MM.1S (cell line): ENCODE data around the gene DCXR.

Experiments
- DNase-seq: peaks from one replicate; pipeline ENCODE4 v3.0.0-alpha.2; 2015
- H2AFZ ChIP-seq: fragments of 300-600 bp; sonication (generic); 2 replicates; pipeline ENCODE4 v1.6.0; 2016; ENCODE audit warnings: antibody characterized with exemption, low read length
- H3F3A ChIP-seq: fragments of 300-600 bp; sonication (generic); 2 replicates; pipeline ENCODE4 v1.6.1; 2016; ENCODE audit warnings: mild to moderate bottlenecking, antibody characterized with exemption, low read length, moderate library complexity, mixed read lengths; ENCODE audit not compliant: insufficient read depth
- H3K27ac ChIP-seq: fragments of 300-600 bp; sonication (generic); 2 replicates; pipeline ENCODE4 v1.5.1; 2016; ENCODE audit warnings: mild to moderate bottlenecking, low read length
- H3K27me3 ChIP-seq: fragments of 300-600 bp; sonication (generic); replicated peaks from 2 replicates; pipeline ENCODE4 v1.6.0; 2016; ENCODE audit warnings: low read length; ENCODE audit not compliant: insufficient read depth
- H3K36me3 ChIP-seq: fragments of 300-600 bp; sonication (generic); replicated peaks from 2 replicates; pipeline ENCODE4 v1.6.1; 2016; ENCODE audit warnings: mild to moderate bottlenecking, low read length, mixed read lengths; ENCODE audit not compliant: insufficient read depth
- H3K4me1 ChIP-seq: fragments of 300-600 bp; sonication (generic); 2 replicates; pipeline ENCODE4 v1.6.1; 2016; ENCODE audit warnings: low read length, mixed read lengths
- H3K4me2 ChIP-seq: fragments of 300-600 bp; sonication (generic); 2 replicates; pipeline ENCODE4 v1.6.0; 2016; ENCODE audit warnings: low read depth, low read length
- H3K4me3 ChIP-seq: fragments of 300-600 bp; sonication (generic); 2 replicates; pipeline ENCODE4 v1.5.1; 2016; ENCODE audit warnings: low read length, mixed read lengths
- H3K79me2 ChIP-seq: fragments of 300-600 bp; sonication (generic); 2 replicates; pipeline ENCODE4 v1.6.1; 2016; ENCODE audit warnings: mixed run types, low read length, mixed read lengths
- H3K9ac ChIP-seq: fragments of 300-600 bp; sonication (generic); 2 replicates; pipeline ENCODE4 v1.6.1; 2016; ENCODE audit warnings: low read length, mixed read lengths
- H3K9me2 ChIP-seq: fragments of 300-600 bp; sonication (generic); replicated peaks from 2 replicates; pipeline ENCODE4 v1.6.1; 2016; ENCODE audit warnings: mild to moderate bottlenecking, low read length, mixed read lengths; ENCODE audit not compliant: insufficient read depth
- H3K9me3 ChIP-seq: fragments of 300-600 bp; sonication (generic); replicated peaks from 2 replicates; pipeline ENCODE4 v1.6.1; 2016; ENCODE audit warnings: mild to moderate bottlenecking, low read length, mixed read lengths; ENCODE audit not compliant: insufficient read depth
- H4K20me1 ChIP-seq: fragments of 300-600 bp; sonication (generic); 2 replicates; pipeline ENCODE4 v1.6.1; 2016; ENCODE audit warnings: mild to moderate bottlenecking, low read length, moderate library complexity, mixed read lengths; ENCODE audit not compliant: insufficient read depth
- CTCF ChIP-seq: fragments of 300-600 bp; sonication (generic); IDR thresholded peaks from 2 replicates; pipeline ENCODE4 v1.5.1; 2016; ENCODE audit warnings: antibody characterized with exemption, low read length, mixed read lengths
- EZH2 ChIP-seq: fragments of 300-600 bp; sonication (generic); optimal IDR thresholded peaks from 2 replicates; pipeline ENCODE3; 2017; ENCODE audit warnings: low read depth, mild to moderate bottlenecking, antibody characterized with exemption, low read length, mixed read lengths
- EZH2phosphoT487 ChIP-seq: fragments of 300-600 bp; sonication (generic); IDR thresholded peaks from 2 replicates; pipeline ENCODE4 v1.6.1; 2018; ENCODE audit warnings: antibody characterized with exemption, low read length

Gene DCXR

DNA sequence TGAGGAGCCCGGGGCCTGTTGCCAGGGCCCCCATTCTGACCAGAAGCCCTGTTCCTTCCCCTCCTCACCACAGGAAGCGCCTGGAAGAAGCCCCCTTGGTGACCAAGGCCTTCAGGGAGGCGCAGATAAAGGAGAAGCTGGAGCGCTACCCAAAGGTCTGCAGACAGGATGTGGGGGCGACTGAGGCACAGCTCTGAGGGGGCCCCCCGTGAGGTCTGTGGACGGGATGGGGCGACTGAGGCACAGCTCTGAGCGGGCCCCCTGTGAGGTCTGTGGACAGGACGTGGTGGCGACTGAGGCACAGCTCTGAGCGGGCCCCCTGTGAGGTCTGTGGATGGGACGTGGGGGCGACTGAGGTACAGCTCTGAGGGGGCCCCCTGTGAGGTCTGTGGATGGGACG lies 28.1 kb downstream of the DCXR start:
- Histone ChIP-seq H3K79me2 (no peaks in the 10 kb centered on the region), H4K20me1 (no peaks in the 10 kb centered on the region), H3K36me3 (no peaks in the 10 kb centered on the region), H2AFZ (no peak overlapping the region), H3K4me2 (no peak overlapping the region), H3K9me2 (no peaks in the 10 kb centered on the region), H3F3A (no peaks in the 10 kb centered on the region), H3K9me3 (no peaks in the 10 kb centered on the region), H3K4me1 (no peaks in the 10 kb centered on the region), H3K27me3 (no peaks in the 10 kb centered on the region), H3K27ac (no peak overlapping the region), H3K9ac (no peak overlapping the region), H3K4me3 (no peak overlapping the region)
- DNase-seq, result no peak
- TF ChIP-seq EZH2phosphoT487, result no peak
- TF ChIP-seq CTCF, result no peak
- TF ChIP-seq EZH2, result no peak

DNA sequence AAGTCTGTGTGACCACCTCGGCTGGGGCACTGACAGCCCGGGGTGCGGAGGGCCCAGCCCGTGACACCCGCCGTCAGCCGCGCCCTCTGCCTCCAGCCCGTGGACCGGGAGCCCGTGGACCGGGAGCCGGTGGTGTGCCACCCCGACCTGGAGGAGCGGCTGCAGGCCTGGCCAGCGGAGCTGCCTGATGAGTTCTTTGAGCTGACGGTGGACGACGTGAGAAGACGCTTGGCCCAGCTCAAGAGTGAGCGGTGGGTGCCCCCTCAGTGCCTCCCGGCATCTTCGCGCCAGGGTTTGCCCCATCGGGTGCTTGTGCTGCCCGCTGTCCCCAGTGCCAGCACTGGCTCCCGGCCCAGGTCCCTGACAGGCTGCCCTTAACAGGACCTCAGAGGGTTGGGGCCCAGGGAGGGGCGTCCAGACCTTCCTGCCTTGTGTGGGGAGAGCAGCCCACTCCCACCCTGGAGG lies 28.5 kb downstream of the DCXR start:
- H4K20me1 ChIP-seq, result no peaks in the 10 kb centered on the region

DNA sequence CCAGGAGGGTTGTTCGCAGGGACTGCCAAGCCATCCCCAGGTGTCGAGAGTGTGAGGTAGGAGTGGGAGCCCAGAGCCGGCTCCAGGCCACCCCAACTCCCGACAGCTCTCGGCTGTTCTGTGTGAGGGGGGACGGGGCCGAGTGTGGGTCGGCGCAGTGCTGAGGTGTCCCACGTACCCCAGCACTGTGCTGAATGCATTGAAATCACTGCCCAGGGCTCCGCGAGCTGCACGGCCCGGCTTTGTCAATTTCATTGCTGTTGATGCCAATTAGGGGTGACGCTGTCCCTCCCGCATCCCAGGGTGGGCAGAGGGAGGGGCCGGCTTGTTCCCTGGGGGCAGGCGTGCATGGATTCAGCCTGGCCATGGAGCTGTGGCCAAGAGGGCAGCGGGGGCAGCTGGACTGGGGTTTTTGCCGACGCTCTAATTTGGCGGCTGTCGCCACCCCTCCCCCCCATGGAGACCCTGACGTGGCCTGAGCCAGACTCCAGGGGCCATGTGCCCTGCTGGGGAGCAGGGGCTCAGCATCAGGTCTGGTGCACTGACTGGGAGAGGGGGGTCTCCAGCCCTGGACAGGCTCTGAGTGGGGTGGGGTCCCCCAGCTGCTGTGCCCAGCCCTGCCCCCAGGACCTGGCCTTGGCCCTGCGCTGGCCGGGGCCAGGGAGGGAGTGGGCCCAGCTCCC lies 29.1 kb downstream of the DCXR start:
- Histone ChIP-seq H3K79me2 (no peaks in the 10 kb centered on the region), H3K27ac (no peak overlapping the region), H3K9me2 (no peaks in the 10 kb centered on the region), H4K20me1 (no peaks in the 10 kb centered on the region), H3K27me3 (no peaks in the 10 kb centered on the region), H3K4me3 (no peak overlapping the region), H3K4me1 (no peaks in the 10 kb centered on the region), H3K9me3 (no peaks in the 10 kb centered on the region), H3K9ac (no peak overlapping the region), H2AFZ (no peak overlapping the region), H3K4me2 (no peak overlapping the region), H3F3A (no peaks in the 10 kb centered on the region), H3K36me3 (no peaks in the 10 kb centered on the region)
- TF ChIP-seq EZH2phosphoT487, result no peak
- no peak for TF ChIP-seq CTCF
- TF ChIP-seq EZH2, result no peak
- DNase-seq, result no peak

More for the DNA sequence above, 28.5 kb downstream of the DCXR start:
- H3F3A ChIP-seq, result no peaks in the 10 kb centered on the region
- no peak for DNase-seq
- no peak overlapping the region for H3K27ac ChIP-seq
- no peak overlapping the region for H3K4me2 ChIP-seq
- H3K4me3 ChIP-seq, result no peak overlapping the region
- no peaks in the 10 kb centered on the region for H3K9me2 ChIP-seq
- H3K36me3 ChIP-seq, result no peaks in the 10 kb centered on the region
- H3K4me1 ChIP-seq, result no peaks in the 10 kb centered on the region
- no peak for TF ChIP-seq EZH2
- TF ChIP-seq CTCF, result no peak
- H3K9me3 ChIP-seq, result no peaks in the 10 kb centered on the region
- no peak overlapping the region for H2AFZ ChIP-seq
- H3K27me3 ChIP-seq, result no peaks in the 10 kb centered on the region
- H3K9ac ChIP-seq, result no peak overlapping the region
- H3K79me2 ChIP-seq, result no peaks in the 10 kb centered on the region
